SU-DHL-6 (cell line): ENCODE results near the gene MTCL1.

Source experiments
- H2AFZ ChIP-seq: fragments of 200-600 bp; sonication (generic); 2 replicates; pipeline ENCODE4 v1.6.1; 2014; ENCODE audit warnings: low read depth, mild to moderate bottlenecking, moderate library complexity, mixed read lengths, antibody characterized with exemption, low read length; ENCODE audit not compliant: severe bottlenecking
- H3F3A ChIP-seq: fragments of 200-600 bp; shearing (Covaris generic); 2 replicates; pipeline ENCODE4 v1.6.0; 2016; ENCODE audit warnings: antibody characterized with exemption, mild to moderate bottlenecking; ENCODE audit not compliant: insufficient read depth
- H3K27ac ChIP-seq: fragments of 200-600 bp; sonication (generic); 2 replicates; pipeline ENCODE4 v1.5.1; 2016; ENCODE audit warnings: low read depth, mild to moderate bottlenecking, low read length, moderate library complexity, mixed read lengths
- H3K27me3 ChIP-seq: fragments of 200-600 bp; sonication (generic), shearing (Covaris generic); 2 replicates; pipeline ENCODE4 v1.6.0; 2014; ENCODE audit warnings: mild to moderate bottlenecking, low read length
- H3K36me3 ChIP-seq: fragments of 200-600 bp; sonication (generic); 2 replicates; pipeline ENCODE4 v1.6.1; 2014; ENCODE audit warnings: mild to moderate bottlenecking, low read length, mixed read lengths
- H3K4me2 ChIP-seq: fragments of 300-600, 200-600 bp; shearing (Covaris generic), sonication (generic); 2 replicates; pipeline ENCODE4 v1.6.0; 2014; ENCODE audit warnings: low read length, low read depth, mild to moderate bottlenecking; ENCODE audit not compliant: poor library complexity, severe bottlenecking
- H3K4me3 ChIP-seq: fragments of 200-600 bp; sonication (generic); 2 replicates; pipeline ENCODE4 v1.5.1; 2014; ENCODE audit warnings: antibody characterized with exemption, low read length, mild to moderate bottlenecking, mixed read lengths; ENCODE audit not compliant: insufficient read depth, poor library complexity, severe bottlenecking
- H3K79me2 ChIP-seq: fragments of 200-600 bp; sonication (generic); 2 replicates; pipeline ENCODE4 v1.6.1; 2014; ENCODE audit warnings: mild to moderate bottlenecking, low read length, moderate library complexity; ENCODE audit not compliant: insufficient read depth
- H3K9ac ChIP-seq: fragments of 200-600 bp; sonication (generic); 2 replicates; pipeline ENCODE4 v1.7.0; 2014; ENCODE audit warnings: mild to moderate bottlenecking, low read length
- H3K9me2 ChIP-seq: fragments of 200-600 bp; sonication (generic); replicated peaks from 2 replicates; pipeline ENCODE4 v1.6.1; 2014; ENCODE audit warnings: low read length; ENCODE audit not compliant: insufficient read depth
- H3K9me3 ChIP-seq: fragments of 200-600 bp; sonication (generic); 2 replicates; pipeline ENCODE4 v1.6.1; 2014; ENCODE audit warnings: low read length, mixed read lengths; ENCODE audit not compliant: insufficient read depth
- H4K20me1 ChIP-seq: fragments of 200-600 bp; sonication (generic); 2 replicates; pipeline ENCODE4 v1.6.1; 2014; ENCODE audit warnings: low read depth, mild to moderate bottlenecking, antibody characterized with exemption, low read length, moderate library complexity, mixed read lengths
- EZH2phosphoT487 ChIP-seq: fragments of 200-600 bp; sonication (generic), shearing (Covaris generic); conservative IDR thresholded peaks from 2 replicates; pipeline ENCODE4 v1.6.1; 2018; ENCODE audit warnings: mild to moderate bottlenecking, antibody characterized with exemption, low read length, moderate library complexity, mixed read lengths
- TF ChIP-seq, protein P1 (sequence below): fragments of 200-600 bp; sonication (generic); IDR thresholded peaks from one replicate; pipeline ENCODE4 v1.5.1; 2017; ENCODE audit warnings: antibody characterized with exemption, mild to moderate bottlenecking, low read length, moderate library complexity; ENCODE audit not compliant: insufficient read depth, poor library complexity, severe bottlenecking

MTCL1 gene

DNA sequence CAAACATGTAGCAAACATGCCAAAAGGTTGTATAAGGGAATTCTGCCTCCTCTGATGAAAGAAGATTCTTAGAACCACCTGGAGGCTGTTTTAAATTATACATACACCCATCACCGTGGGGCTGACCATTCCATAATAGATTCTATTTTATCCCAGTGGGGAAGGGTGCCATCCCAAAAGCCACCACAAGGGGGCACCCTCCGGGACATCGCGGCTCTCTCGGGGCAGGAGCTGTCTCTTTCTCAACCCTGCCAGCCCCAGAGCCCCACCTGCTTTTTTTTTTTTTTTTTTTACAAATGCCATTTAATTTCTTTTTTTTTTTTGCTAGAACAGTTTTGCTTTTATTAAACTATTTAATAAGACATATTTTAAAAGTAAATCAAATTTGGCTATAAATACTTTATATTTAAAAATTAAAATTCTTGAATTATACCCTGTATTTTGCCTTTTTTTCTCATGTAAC, 8.6 kb upstream of the MTCL1 start:
- H2AFZ ChIP-seq = no peak overlapping the region
- no peak overlapping the region for H3K4me3 ChIP-seq
- H3K4me2 ChIP-seq = no peak overlapping the region
- H3F3A ChIP-seq = no peaks in the 10 kb centered on the region
- no peaks in the 10 kb centered on the region for H4K20me1 ChIP-seq
- H3K9me3 ChIP-seq = no peaks in the 10 kb centered on the region
- TF ChIP-seq EZH2phosphoT487 = no peak
- TF ChIP-seq, protein P1, sequence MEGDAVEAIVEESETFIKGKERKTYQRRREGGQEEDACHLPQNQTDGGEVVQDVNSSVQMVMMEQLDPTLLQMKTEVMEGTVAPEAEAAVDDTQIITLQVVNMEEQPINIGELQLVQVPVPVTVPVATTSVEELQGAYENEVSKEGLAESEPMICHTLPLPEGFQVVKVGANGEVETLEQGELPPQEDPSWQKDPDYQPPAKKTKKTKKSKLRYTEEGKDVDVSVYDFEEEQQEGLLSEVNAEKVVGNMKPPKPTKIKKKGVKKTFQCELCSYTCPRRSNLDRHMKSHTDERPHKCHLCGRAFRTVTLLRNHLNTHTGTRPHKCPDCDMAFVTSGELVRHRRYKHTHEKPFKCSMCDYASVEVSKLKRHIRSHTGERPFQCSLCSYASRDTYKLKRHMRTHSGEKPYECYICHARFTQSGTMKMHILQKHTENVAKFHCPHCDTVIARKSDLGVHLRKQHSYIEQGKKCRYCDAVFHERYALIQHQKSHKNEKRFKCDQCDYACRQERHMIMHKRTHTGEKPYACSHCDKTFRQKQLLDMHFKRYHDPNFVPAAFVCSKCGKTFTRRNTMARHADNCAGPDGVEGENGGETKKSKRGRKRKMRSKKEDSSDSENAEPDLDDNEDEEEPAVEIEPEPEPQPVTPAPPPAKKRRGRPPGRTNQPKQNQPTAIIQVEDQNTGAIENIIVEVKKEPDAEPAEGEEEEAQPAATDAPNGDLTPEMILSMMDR = peak; percentile 78
- no peaks in the 10 kb centered on the region for H3K79me2 ChIP-seq
- H3K36me3 ChIP-seq = no peaks in the 10 kb centered on the region
- no peak overlapping the region for H3K9ac ChIP-seq
- no peaks in the 10 kb centered on the region for H3K9me2 ChIP-seq
- no peak overlapping the region for H3K27ac ChIP-seq
- no peaks in the 10 kb centered on the region for H3K27me3 ChIP-seq

DNA sequence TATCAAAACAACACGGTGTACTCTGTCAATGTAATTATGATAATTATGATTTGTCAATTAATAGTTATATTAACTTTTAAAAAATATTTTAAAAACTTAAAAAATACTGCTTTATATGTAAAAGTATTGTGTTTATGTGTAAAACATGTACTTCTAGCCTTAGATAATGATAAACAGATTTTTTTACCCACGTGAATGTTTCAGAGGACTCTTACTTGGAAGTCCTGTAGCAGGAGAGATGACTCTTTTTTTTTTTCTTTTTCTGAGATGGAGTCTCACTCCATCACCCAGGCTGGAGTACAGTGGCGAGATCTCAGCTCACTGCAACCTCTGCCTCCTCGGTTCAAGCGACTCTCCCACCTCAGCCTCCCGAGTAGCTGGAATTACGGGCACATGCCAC, 6.2 kb upstream of the MTCL1 start:
- Histone ChIP-seq H3K79me2 (no peaks in the 10 kb centered on the region), H3K36me3 (no peaks in the 10 kb centered on the region), H4K20me1 (no peaks in the 10 kb centered on the region), H3K9me2 (no peaks in the 10 kb centered on the region), H3K9me3 (no peaks in the 10 kb centered on the region), H3K9ac (no peak overlapping the region), H3F3A (no peaks in the 10 kb centered on the region), H3K27me3 (no peaks in the 10 kb centered on the region), H3K4me3 (no peak overlapping the region), H3K27ac (no peak overlapping the region), H2AFZ (no peak overlapping the region), H3K4me2 (no peak overlapping the region)
- TF ChIP-seq, protein P1 = no peak
- TF ChIP-seq EZH2phosphoT487 = no peak

DNA sequence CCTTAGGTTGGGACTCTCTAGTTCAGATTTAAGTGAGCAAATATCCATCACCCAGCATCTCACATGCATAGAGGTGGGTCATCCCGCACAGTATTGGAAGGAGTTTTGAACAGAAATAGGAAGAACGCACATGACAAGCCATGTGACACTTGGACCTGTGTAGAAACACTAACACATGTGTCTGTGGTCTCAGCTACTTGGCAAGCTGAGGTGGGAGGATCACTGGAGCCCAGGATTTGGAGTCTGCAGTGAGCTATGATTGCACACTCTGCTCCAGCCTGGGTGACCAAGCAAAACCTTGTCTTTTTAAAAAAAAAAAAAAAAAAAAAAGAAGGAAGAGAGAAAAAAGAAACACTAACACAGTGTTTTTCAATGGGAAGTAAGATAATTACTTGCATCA, 5.4 kb upstream of the MTCL1 start:
- Histone ChIP-seq H3K27me3 (no peaks in the 10 kb centered on the region), H3K79me2 (no peaks in the 10 kb centered on the region), H3K9ac (no peak overlapping the region), H2AFZ (no peak overlapping the region), H3K36me3 (no peaks in the 10 kb centered on the region), H4K20me1 (no peaks in the 10 kb centered on the region), H3K4me2 (no peak overlapping the region), H3K27ac (no peak overlapping the region), H3F3A (no peaks in the 10 kb centered on the region), H3K9me2 (no peaks in the 10 kb centered on the region), H3K9me3 (no peaks in the 10 kb centered on the region), H3K4me3 (no peak overlapping the region)
- no peak for TF ChIP-seq EZH2phosphoT487
- TF ChIP-seq, protein P1 = no peak
